Peyer's patch (tissue), 4 donors: ENCODE measurements around the gene ZNF891. TPM values are rescaled to one million over a fixed set of nuclear protein-coding genes. Genes with fewer than 3 reads are reported as not detected.

Source experiments
- DNase-seq, 3 donors: peaks; one replicate each; pipeline ENCODE4 v3.0.0-alpha.2; 2017 to 2019
- H3K27ac ChIP-seq, 4 donors: fragments of 200-600 bp; sonication (generic); one replicate each; pipeline ENCODE4 v1.5.1; 2016 to 2019
- H3K27me3 ChIP-seq, 2 donors: fragments of 200-600 bp; sonication (generic); one replicate each; pipeline ENCODE4 v1.5.1; 2019
- H3K36me3 ChIP-seq, 3 donors: fragments of 200-600 bp; sonication (generic); one replicate each; pipeline ENCODE4 v1.5.1; 2016 to 2019
- H3K4me1 ChIP-seq, 4 donors: fragments of 200-600 bp; sonication (generic); one replicate each; pipeline ENCODE4 v1.5.1; 2016 to 2019
- H3K4me3 ChIP-seq, 4 donors: fragments of 200-600 bp; sonication (generic); 1 replicate in 3 of 4; 2 replicates in 1 of 4; pipeline ENCODE4 v1.5.1; 2016 to 2019; ENCODE audit warnings: mild to moderate bottlenecking in 1 of 4
- H3K9me3 ChIP-seq, 4 donors: fragments of 200-600 bp; sonication (generic); one replicate each; pipeline ENCODE4 v1.5.1; 2016 to 2019; ENCODE audit warnings: mild to moderate bottlenecking in 1 of 4
- POLR2A ChIP-seq, 2 donors: fragments of 450-650 bp; IDR thresholded peaks; one replicate each; pipeline ENCODE4 v1.5.1; 2017; ENCODE audit warnings: antibody characterized with exemption in 2 of 2, mild to moderate bottlenecking in 2 of 2, moderate library complexity in 2 of 2
- total RNA-seq, 4 donors: library from RNA; depleted of rRNA; stranded (reverse); fragments of >200 nt; gene quantifications; one replicate each; pipeline ENCODE4 v1.1.0, GENCODE V29; 2016
- TF ChIP-seq, protein P1 (sequence below), 6 experiments: fragments of 450-650 bp in 4 of 6; fragments of 200-600 bp in 2 of 6; sonication (generic) in 1 of 6; IDR thresholded peaks; one replicate each; pipeline ENCODE4 v1.5.1; 2017 to 2019; ENCODE audit warnings: antibody characterized with exemption in 6 of 6, mild to moderate bottlenecking in 3 of 6, moderate library complexity in 1 of 6

The ZNF891 gene
- total RNA-seq, 4 donors from 2014 or later, result 2.3 to 5.0 (median 3.5) TPM

DNA sequence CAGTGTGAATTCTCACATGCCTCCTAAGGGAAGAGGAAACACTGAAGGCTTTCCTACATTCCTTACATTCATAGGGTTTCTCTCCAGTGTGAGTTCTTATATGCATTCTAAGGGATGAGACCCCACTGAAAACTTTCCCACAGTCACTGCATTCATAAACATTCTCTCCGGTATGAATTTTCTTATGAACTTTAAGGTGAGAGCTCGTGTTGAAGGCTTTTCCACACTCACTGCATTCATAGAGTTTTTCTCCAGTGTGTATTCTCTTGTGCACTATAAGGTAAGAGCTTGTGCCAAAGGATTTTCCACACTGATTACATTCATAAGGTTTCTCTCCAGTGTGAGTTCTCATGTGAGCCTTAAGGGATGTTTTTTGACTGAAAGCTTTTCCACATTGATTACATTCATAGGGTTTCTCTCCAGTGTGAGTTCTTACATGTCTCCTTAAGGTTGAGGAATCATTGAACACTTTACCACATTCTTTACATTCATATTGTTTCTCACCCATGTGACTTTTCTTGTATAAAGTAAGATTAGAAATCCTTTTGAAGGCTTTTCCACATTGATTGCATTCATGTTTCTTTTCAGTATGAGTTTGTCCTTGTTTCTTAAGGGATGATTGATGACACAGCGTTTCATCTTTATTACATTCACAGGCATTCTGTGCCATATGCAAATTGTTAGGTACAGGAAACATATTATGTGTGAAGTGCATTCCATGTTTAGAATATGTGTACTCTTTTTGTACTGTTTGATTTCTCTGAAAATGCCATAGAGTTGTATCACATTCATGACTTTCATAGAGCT, 9.5 kb downstream of the ZNF891 start:
- no peak overlapping the region for H3K27ac ChIP-seq
- H3K9me3 ChIP-seq, result peaks cover 0 to 98% (median 46%) of the 10 kb centered on the region in 4 donors
- H3K4me1 ChIP-seq, result no peaks in the 10 kb centered on the region
- no peak for TF ChIP-seq POLR2A (IDR thresholded peaks at IDR 0.05)
- TF ChIP-seq, protein P1, sequence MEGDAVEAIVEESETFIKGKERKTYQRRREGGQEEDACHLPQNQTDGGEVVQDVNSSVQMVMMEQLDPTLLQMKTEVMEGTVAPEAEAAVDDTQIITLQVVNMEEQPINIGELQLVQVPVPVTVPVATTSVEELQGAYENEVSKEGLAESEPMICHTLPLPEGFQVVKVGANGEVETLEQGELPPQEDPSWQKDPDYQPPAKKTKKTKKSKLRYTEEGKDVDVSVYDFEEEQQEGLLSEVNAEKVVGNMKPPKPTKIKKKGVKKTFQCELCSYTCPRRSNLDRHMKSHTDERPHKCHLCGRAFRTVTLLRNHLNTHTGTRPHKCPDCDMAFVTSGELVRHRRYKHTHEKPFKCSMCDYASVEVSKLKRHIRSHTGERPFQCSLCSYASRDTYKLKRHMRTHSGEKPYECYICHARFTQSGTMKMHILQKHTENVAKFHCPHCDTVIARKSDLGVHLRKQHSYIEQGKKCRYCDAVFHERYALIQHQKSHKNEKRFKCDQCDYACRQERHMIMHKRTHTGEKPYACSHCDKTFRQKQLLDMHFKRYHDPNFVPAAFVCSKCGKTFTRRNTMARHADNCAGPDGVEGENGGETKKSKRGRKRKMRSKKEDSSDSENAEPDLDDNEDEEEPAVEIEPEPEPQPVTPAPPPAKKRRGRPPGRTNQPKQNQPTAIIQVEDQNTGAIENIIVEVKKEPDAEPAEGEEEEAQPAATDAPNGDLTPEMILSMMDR (IDR thresholded peaks at IDR 0.05), result no peak
- H3K27me3 ChIP-seq, result no peaks in the 10 kb centered on the region
- H3K36me3 ChIP-seq, result peaks cover 0 to 41% (median 0%) of the 10 kb centered on the region in 3 donors
- H3K4me3 ChIP-seq, result no peak overlapping the region
- no peak for DNase-seq

DNA sequence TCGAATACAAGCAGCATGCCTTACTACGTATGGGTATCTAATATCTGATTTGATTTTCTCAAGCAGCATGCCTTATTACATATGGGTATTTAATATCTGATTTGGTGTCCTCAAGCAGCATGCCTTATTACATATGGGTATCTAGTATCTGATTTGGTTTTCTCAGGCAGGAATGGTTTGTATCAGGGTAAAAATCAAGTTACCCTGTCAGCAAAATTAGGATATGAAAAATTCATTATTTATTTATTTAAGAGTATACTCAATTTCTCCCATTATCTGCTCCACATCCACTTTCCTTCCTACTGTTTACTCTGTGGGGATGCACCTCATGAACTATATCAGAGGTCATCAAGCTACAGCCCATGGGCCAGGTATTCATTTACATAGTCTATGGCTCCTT, 21.9 kb downstream of the ZNF891 start:
- TF ChIP-seq POLR2A (IDR thresholded peaks at IDR 0.05), result no peak
- TF ChIP-seq, protein P1 (IDR thresholded peaks at IDR 0.05), result no peak
- Histone ChIP-seq H3K27me3 (no peaks in the 10 kb centered on the region), H3K36me3 (peaks cover 0 to 55% (median 0%) of the 10 kb centered on the region in 3 donors), H3K27ac (no peak overlapping the region), H3K9me3 (peaks cover 0 to 92% (median 41%) of the 10 kb centered on the region in 4 donors), H3K4me1 (no peaks in the 10 kb centered on the region), H3K4me3 (no peak overlapping the region)
- DNase-seq, result no peak

DNA sequence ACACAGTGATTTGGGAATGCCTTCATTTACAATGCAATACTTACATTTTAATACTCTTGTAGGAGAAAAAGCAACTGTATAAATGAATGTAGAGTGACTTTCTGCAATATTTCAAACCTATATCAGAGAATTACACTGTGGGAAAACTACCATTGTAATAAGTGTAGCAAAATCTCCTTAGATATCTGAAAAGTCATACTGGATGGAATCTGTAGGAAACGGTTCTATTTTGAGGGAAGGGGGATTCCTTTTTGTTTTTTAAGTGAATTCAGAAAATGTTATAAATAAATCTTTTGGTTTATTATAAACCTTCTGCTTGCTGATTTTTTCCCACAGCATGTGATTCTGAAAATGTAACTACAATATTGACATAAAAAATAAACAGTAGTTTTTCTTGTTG, 23.0 kb downstream of the ZNF891 start:
- DNase-seq, result no peak
- TF ChIP-seq, protein P1 (IDR thresholded peaks at IDR 0.05), result no peak
- TF ChIP-seq POLR2A (IDR thresholded peaks at IDR 0.05), result no peak
- Histone ChIP-seq H3K27ac (no peak overlapping the region), H3K36me3 (peaks cover 0 to 65% (median 0%) of the 10 kb centered on the region in 3 donors), H3K9me3 (peaks cover 0 to 95% (median 45%) of the 10 kb centered on the region in 4 donors), H3K4me1 (no peaks in the 10 kb centered on the region), H3K4me3 (no peak overlapping the region), H3K27me3 (no peaks in the 10 kb centered on the region)

DNA sequence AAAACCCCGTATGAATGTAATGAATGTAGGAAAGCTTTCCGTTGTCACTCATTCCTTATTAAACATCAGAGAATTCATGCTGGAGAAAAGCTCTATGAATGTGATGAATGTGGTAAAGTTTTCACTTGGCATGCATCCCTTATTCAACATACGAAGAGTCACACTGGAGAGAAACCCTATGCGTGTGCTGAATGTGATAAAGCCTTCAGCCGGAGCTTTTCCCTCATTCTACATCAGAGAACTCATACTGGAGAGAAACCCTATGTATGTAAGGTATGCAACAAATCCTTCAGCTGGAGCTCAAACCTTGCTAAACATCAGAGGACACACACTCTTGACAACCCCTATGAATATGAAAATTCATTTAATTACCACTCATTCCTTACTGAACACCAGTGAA, 23.8 kb downstream of the ZNF891 start:
- H3K9me3 ChIP-seq, result peaks cover 0 to 100% (median 49%) of the 10 kb centered on the region in 4 donors
- no peak for DNase-seq
- no peaks in the 10 kb centered on the region for H3K27me3 ChIP-seq
- no peak overlapping the region for H3K27ac ChIP-seq
- H3K4me1 ChIP-seq, result no peaks in the 10 kb centered on the region
- H3K36me3 ChIP-seq, result peaks cover 0 to 74% (median 0%) of the 10 kb centered on the region in 3 donors
- no peak for TF ChIP-seq POLR2A (IDR thresholded peaks at IDR 0.05)
- TF ChIP-seq, protein P1 (IDR thresholded peaks at IDR 0.05), result no peak
- no peak overlapping the region for H3K4me3 ChIP-seq

DNA sequence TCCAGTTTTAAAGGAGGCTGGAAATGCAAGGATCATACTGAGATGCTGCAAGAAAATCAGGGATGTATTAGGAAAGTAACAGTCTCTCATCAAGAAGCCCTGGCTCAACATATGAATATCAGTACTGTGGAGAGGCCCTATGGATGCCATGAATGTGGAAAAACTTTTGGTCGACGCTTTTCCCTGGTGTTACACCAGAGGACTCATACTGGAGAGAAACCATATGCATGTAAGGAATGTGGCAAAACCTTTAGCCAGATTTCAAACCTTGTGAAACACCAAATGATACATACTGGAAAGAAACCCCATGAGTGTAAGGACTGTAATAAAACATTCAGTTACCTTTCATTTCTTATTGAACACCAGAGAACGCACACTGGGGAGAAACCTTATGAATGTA, 24.5 kb downstream of the ZNF891 start:
- no peaks in the 10 kb centered on the region for H3K4me1 ChIP-seq
- peaks cover 0 to 100% (median 49%) of the 10 kb centered on the region in 4 donors for H3K9me3 ChIP-seq
- peaks cover 0 to 80% (median 0%) of the 10 kb centered on the region in 3 donors for H3K36me3 ChIP-seq
- TF ChIP-seq POLR2A (IDR thresholded peaks at IDR 0.05), result no peak
- TF ChIP-seq, protein P1 (IDR thresholded peaks at IDR 0.05), result no peak
- no peak overlapping the region for H3K4me3 ChIP-seq
- no peak for DNase-seq
- no peaks in the 10 kb centered on the region for H3K27me3 ChIP-seq
- no peak overlapping the region for H3K27ac ChIP-seq
